Tibial nerve (tissue), 4 donors: ENCODE measurements around the gene GARIN5B. TPM values are rescaled to one million over a fixed set of nuclear protein-coding genes. Genes with fewer than 3 reads are reported as not detected.
A peak's percentile ranks its signal among the peaks of the same experiment; 100 is the strongest.

Experiments
- DNase-seq, 2 donors: peaks; one replicate each; pipeline ENCODE4 v3.0.0-alpha.2; 2019; ENCODE audit warnings: low spot score in 2 of 2
- H3K27ac ChIP-seq, 4 donors: fragments of 200-600 bp; sonication (generic) in 3 of 4; one replicate each; pipeline ENCODE4 v1.5.1; 2017 to 2019; ENCODE audit warnings: mild to moderate bottlenecking in 1 of 4
- H3K27me3 ChIP-seq, 2 donors: fragments of 200-600 bp; sonication (generic) in 1 of 2; one replicate each; pipeline versions ENCODE4 v1.5.1 to v1.6.0; 2017 to 2019
- H3K36me3 ChIP-seq, 3 donors: fragments of 200-600 bp; sonication (generic); one replicate each; pipeline ENCODE4 v1.5.1; 2018 to 2019
- H3K4me1 ChIP-seq, 4 donors: fragments of 200-600 bp; sonication (generic) in 3 of 4; one replicate each; pipeline ENCODE4 v1.5.1; 2017 to 2019
- H3K4me3 ChIP-seq, 4 donors: fragments of 200-600 bp; sonication (generic) in 3 of 4; one replicate each; pipeline ENCODE4 v1.5.1; 2017 to 2019; ENCODE audit warnings: mild to moderate bottlenecking in 1 of 4, moderate library complexity in 1 of 4
- H3K9me3 ChIP-seq, 4 donors: fragments of 200-600 bp; sonication (generic) in 3 of 4; one replicate each; pipeline ENCODE4 v1.5.1; 2017 to 2019
- CTCF ChIP-seq, 5 experiments: fragments of 200-600 bp in 3 of 5; fragments of 450-650 bp in 2 of 5; sonication (generic) in 3 of 5; IDR thresholded peaks; one replicate each; pipeline ENCODE4 v1.5.1; 2016 to 2019; ENCODE audit warnings: antibody characterized with exemption in 5 of 5, mild to moderate bottlenecking in 3 of 5, moderate library complexity in 2 of 5
- EP300 ChIP-seq, 2 donors: sonication (generic); formaldehyde crosslinking; IDR thresholded peaks; one replicate each; pipeline ENCODE4 v1.6.1; 2017; ENCODE audit warnings: antibody characterized with exemption in 2 of 2, mild to moderate bottlenecking in 1 of 2
- POLR2A ChIP-seq, 2 donors: fragments of 450-650 bp; IDR thresholded peaks; one replicate each; pipeline ENCODE4 v1.6.1; 2017; ENCODE audit warnings: antibody characterized with exemption in 2 of 2, mild to moderate bottlenecking in 2 of 2, moderate library complexity in 2 of 2
- WGBS, 2 donors: methylation state at CpG; one replicate each; pipeline ENCODE4 v1.1.5; 2018; 5-methylcytosine and 5-hydroxymethylcytosine counted together
- total RNA-seq, 4 donors: library from RNA; depleted of rRNA; stranded (reverse); fragments of >200 nt; gene quantifications; one replicate each; pipeline ENCODE4 v1.1.0, GENCODE V29; 2016

The GARIN5B gene
- total RNA-seq, 4 donors from 2014 or later = not detected

- H3K4me1 ChIP-seq = peaks cover 0 to 56% (median 26%) of the 10 kb centered on the region in 4 donors
- peak overlapping the region in 2 of 4 donors; percentile 13 to 28 for H3K27ac ChIP-seq
- no peaks in the 10 kb centered on the region for H3K27me3 ChIP-seq
- peaks cover 0 to 62% (median 12%) of the 10 kb centered on the region in 3 donors for H3K36me3 ChIP-seq
- no peak for DNase-seq
- no peak for TF ChIP-seq EP300 (IDR thresholded peaks at IDR 0.05)
- TF ChIP-seq POLR2A (IDR thresholded peaks at IDR 0.05) = no peak
- no peak for TF ChIP-seq CTCF (IDR thresholded peaks at IDR 0.05)
- WGBS, 2 donors = 75 to 78% methylated on average over 8 to 10 of the region's 12 CpGs
- no peak overlapping the region for H3K4me3 ChIP-seq
- no peaks in the 10 kb centered on the region for H3K9me3 ChIP-seq
Observed at GRCh38 chr19:55391191-55391670, 28.2 kb upstream of the GARIN5B start.

- H3K4me1 ChIP-seq = peaks cover 0 to 56% (median 26%) of the 10 kb centered on the region in 4 donors
- 66 to 71% methylated on average over 7 of the region's 7 CpGs for WGBS, 2 donors
- H3K27ac ChIP-seq = no peak overlapping the region
- DNase-seq = no peak
- peaks cover 0 to 62% (median 12%) of the 10 kb centered on the region in 3 donors for H3K36me3 ChIP-seq
- H3K4me3 ChIP-seq = no peak overlapping the region
- H3K9me3 ChIP-seq = no peaks in the 10 kb centered on the region
- H3K27me3 ChIP-seq = no peaks in the 10 kb centered on the region
- no peak for TF ChIP-seq CTCF (IDR thresholded peaks at IDR 0.05)
- no peak for TF ChIP-seq POLR2A (IDR thresholded peaks at IDR 0.05)
- TF ChIP-seq EP300 (IDR thresholded peaks at IDR 0.05) = no peak
Observed at GRCh38 chr19:55390461-55390880, 27.4 kb upstream of the GARIN5B start.

DNA sequence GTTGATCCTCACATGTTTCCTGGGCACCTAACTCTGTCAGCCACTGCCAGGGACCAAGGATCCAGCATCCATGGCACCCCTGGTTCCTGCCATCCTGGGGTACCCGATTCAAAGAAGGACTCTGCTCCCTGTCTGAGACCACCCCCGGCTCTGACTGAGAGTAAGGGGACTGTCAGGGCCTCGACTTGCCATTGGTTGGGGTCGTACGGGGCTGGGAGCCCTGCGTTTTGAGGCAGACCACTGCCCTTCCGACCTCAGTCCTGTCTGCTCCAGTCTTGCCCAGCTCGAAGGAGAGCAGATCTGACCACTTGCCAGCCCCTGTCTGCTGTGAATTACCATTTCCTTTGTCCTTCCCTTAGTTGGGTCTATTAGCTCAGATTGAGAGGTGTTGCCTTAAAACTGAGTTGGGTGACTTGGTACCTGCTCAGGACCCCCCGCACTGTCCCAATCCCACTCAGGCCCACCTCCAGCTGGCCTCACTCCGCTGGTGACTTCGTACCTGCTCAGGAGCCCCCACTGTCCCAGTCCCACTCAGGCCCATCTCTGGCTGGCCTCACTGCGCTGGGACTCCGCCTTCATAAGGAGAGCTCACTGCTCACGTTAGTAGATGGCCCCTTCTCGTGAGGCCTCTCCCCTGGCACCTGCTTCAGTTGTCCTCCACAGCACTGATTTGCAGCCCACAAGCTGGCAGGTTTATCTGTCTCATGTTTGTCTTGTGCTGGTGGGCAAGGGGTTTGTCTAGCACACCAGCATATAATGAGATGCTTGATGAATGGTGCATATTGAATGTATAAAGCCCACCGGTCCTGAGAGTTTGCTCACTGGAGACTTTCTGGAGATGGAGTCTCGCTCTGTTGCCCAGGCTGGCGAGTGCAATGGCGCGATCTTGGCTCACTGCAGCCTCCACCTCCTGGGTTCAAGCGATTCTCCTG lies 26.6 kb upstream of the GARIN5B start:
- no peak for DNase-seq
- Histone ChIP-seq H3K9me3 (no peaks in the 10 kb centered on the region), H3K4me3 (no peak overlapping the region), H3K4me1 (peaks cover 0 to 60% (median 30%) of the 10 kb centered on the region in 4 donors), H3K36me3 (peaks cover 0 to 62% (median 12%) of the 10 kb centered on the region in 3 donors), H3K27me3 (no peaks in the 10 kb centered on the region), H3K27ac (peak overlapping the region in 1 of 4 donors; percentile 11)
- no peak for TF ChIP-seq POLR2A (IDR thresholded peaks at IDR 0.05)
- no peak for TF ChIP-seq CTCF (IDR thresholded peaks at IDR 0.05)
- no peak for TF ChIP-seq EP300 (IDR thresholded peaks at IDR 0.05)
- WGBS, 2 donors = 75 to 79% methylated on average over 18 to 21 of the region's 21 CpGs

GRCh38 chr19:55387736-55388497 lies 24.9 kb upstream of the GARIN5B start:
- Histone ChIP-seq H3K4me3 (peak overlapping the region in 3 of 4 donors; percentile 0 to 91 (median 69)), H3K27ac (peak overlapping the region in 1 of 4 donors; percentile 96), H3K27me3 (no peaks in the 10 kb centered on the region), H3K9me3 (no peaks in the 10 kb centered on the region), H3K36me3 (peaks cover 0 to 61% (median 12%) of the 10 kb centered on the region in 3 donors), H3K4me1 (peaks cover 0 to 72% (median 37%) of the 10 kb centered on the region in 4 donors)
- DNase-seq = no peak
- WGBS, 2 donors = 81% methylated on average over 15 to 20 of the region's 24 CpGs
- TF ChIP-seq EP300 (IDR thresholded peaks at IDR 0.05) = no peak

- H3K4me1 ChIP-seq = peaks cover 0 to 68% (median 37%) of the 10 kb centered on the region in 4 donors
- peak overlapping the region; percentile 69 to 95 (median 92) for H3K4me3 ChIP-seq
- peaks cover 0 to 47% (median 12%) of the 10 kb centered on the region in 3 donors for H3K36me3 ChIP-seq
- TF ChIP-seq POLR2A (IDR thresholded peaks at IDR 0.05) (no peak), CTCF (IDR thresholded peaks at IDR 0.05) (no peak), EP300 (IDR thresholded peaks at IDR 0.05) (no peak)
- 3 to 4% methylated on average over 18 to 32 of the region's 33 CpGs for WGBS, 2 donors
- H3K27me3 ChIP-seq = no peaks in the 10 kb centered on the region
- no peaks in the 10 kb centered on the region for H3K9me3 ChIP-seq
- peak overlapping the region; percentile 79 to 97 (median 92) for H3K27ac ChIP-seq
- no peak for DNase-seq
Observed at GRCh38 chr19:55386493-55386971, 23.5 kb upstream of the GARIN5B start.
